Nephron progenitor cell (in vitro differentiated cells): ENCODE data around the gene CPEB3.

ENCODE experiments used
- DNase-seq: peaks from one replicate; pipeline ENCODE4 v3.0.0; 2021
- H3K27ac Mint-ChIP-seq: 2 replicates; pipeline ENCODE4 v1.8.0; 2021; ENCODE audit warnings: mild to moderate bottlenecking, moderate library complexity, mixed read lengths
- H3K27me3 Mint-ChIP-seq: 2 replicates; pipeline ENCODE4 v1.8.0; 2021; ENCODE audit warnings: mild to moderate bottlenecking, low read depth, mixed read lengths; ENCODE audit not compliant: poor library complexity
- H3K36me3 Mint-ChIP-seq: 2 replicates; pipeline ENCODE4 v1.8.0; 2021; ENCODE audit warnings: low read depth, mixed read lengths
- H3K4me1 Mint-ChIP-seq: 2 replicates; pipeline ENCODE4 v1.8.0; 2021; ENCODE audit warnings: mixed read lengths
- H3K4me3 Mint-ChIP-seq: 2 replicates; pipeline ENCODE4 v1.8.0; 2021; ENCODE audit warnings: mild to moderate bottlenecking, moderate library complexity, mixed read lengths
- H3K9me3 Mint-ChIP-seq: 2 replicates; pipeline ENCODE4 v1.8.0; 2021; ENCODE audit warnings: mild to moderate bottlenecking, moderate library complexity, mixed read lengths
- TF ChIP-seq, protein P1 (sequence below): fragments of 200-600 bp; sonication (generic); IDR thresholded peaks from 2 replicates; pipeline ENCODE4 v1.5.0; 2021; ENCODE audit warnings: antibody characterized with exemption

CPEB3 gene

DNA sequence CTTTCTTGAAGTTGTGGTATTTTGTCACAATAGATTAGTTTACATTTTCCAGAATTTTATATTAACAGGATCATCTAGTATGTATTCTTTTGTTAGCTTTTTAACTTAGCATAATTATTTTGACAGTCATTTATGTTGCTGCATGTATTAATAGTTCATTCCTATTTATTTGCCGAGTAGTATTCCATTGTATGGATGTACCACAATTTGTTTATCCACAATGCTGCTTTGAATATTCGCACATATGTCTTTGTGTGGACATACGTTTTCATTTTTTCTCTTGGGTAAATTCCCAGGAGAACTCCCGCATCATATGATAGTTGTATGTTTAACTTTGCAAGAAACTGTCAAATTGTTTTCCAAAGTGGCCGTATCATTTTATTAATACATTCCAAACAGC, 115.7 kb downstream of the CPEB3 start:
- Mint-ChIP-seq H3K27me3 (peaks cover 4% of the 10 kb centered on the region), H3K4me3 (no peak overlapping the region), H3K36me3 (no peaks in the 10 kb centered on the region), H3K27ac (no peak overlapping the region), H3K4me1 (no peaks in the 10 kb centered on the region), H3K9me3 (no peaks in the 10 kb centered on the region)
- no peak for DNase-seq
- TF ChIP-seq, protein P1, sequence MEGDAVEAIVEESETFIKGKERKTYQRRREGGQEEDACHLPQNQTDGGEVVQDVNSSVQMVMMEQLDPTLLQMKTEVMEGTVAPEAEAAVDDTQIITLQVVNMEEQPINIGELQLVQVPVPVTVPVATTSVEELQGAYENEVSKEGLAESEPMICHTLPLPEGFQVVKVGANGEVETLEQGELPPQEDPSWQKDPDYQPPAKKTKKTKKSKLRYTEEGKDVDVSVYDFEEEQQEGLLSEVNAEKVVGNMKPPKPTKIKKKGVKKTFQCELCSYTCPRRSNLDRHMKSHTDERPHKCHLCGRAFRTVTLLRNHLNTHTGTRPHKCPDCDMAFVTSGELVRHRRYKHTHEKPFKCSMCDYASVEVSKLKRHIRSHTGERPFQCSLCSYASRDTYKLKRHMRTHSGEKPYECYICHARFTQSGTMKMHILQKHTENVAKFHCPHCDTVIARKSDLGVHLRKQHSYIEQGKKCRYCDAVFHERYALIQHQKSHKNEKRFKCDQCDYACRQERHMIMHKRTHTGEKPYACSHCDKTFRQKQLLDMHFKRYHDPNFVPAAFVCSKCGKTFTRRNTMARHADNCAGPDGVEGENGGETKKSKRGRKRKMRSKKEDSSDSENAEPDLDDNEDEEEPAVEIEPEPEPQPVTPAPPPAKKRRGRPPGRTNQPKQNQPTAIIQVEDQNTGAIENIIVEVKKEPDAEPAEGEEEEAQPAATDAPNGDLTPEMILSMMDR, result no peak

DNA sequence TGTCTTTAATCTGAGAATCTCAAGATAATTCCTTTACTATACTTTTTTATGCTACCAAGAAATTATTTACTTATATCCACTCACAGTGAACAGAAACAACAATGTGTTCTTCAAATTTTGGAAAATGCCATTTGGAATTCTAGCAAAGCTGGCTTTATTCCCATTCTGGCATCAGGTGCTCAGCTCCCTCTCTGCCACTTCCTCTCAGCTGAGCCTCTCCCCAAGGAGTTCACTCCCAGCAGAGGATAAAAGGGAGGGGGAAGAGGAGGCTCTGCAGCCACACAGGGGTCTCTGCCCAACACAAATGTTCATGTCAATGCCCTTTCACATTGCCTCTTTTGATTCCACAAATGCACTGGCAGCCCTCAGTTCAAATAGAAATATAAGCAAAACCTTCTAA, 116.9 kb downstream of the CPEB3 start:
- peaks cover 4% of the 10 kb centered on the region for H3K36me3 Mint-ChIP-seq
- H3K9me3 Mint-ChIP-seq, result peaks cover 5% of the 10 kb centered on the region
- TF ChIP-seq, protein P1, result no peak
- H3K27me3 Mint-ChIP-seq, result peaks cover 4% of the 10 kb centered on the region
- no peak overlapping the region for H3K27ac Mint-ChIP-seq
- DNase-seq, result no peak
- H3K4me1 Mint-ChIP-seq, result no peaks in the 10 kb centered on the region
- no peak overlapping the region for H3K4me3 Mint-ChIP-seq

DNA sequence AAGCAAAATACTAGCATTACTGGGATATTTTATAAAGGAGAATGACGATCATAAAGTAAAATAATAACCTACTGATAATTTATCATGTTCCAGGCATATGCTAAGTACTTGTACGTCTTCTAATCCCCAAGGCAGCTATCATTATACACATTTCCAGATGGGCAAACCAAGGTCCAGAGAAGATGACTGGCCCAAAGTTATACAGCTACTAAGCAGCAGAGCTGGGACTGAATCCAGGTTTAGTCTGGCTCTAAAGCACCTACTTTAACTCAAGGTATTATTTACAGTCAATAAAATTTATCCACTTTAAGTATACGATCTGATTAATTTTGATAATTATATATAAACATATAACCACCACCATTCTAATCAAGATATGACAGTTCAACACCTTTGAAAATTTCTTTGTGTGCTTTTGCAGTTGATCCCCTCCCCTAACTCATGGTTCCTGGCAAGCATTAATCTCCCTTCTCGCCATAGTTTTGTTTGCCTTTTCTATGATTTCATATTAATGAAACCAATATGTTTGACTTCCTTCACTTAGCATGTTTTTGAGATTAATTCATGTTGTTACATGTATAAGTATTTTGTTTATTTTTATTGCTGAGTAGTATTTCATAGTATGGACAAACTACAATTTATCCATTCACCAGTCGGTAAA, 126.7 kb downstream of the CPEB3 start:
- no peak for DNase-seq
- Mint-ChIP-seq H3K27me3 (no peaks in the 10 kb centered on the region), H3K4me3 (no peak overlapping the region), H3K27ac (no peak overlapping the region), H3K9me3 (peaks cover 29% of the 10 kb centered on the region), H3K4me1 (no peaks in the 10 kb centered on the region), H3K36me3 (peaks cover 11% of the 10 kb centered on the region)
- TF ChIP-seq, protein P1, result no peak

DNA sequence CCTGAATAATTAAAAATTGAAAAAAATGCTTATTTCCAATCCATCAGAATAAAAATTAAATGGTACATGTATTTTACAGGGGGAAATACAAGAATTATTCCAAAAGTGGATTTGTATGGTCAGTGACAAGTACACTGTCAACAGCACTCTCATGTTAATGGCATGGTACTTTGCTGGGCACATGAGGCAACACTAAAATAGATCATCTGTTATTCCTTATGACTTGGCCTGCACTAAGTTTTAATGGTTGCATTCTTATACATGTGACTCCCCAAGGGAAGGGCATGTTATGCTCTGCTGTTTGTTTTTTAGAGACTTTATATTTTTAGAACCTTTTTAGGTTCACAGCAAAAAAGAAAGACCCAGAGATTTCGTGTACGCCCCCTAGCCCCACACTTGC, 128.3 kb downstream of the CPEB3 start:
- Mint-ChIP-seq H3K27me3 (no peaks in the 10 kb centered on the region), H3K27ac (no peak overlapping the region), H3K9me3 (peaks cover 21% of the 10 kb centered on the region), H3K36me3 (peaks cover 11% of the 10 kb centered on the region), H3K4me1 (no peaks in the 10 kb centered on the region), H3K4me3 (no peak overlapping the region)
- no peak for DNase-seq
- TF ChIP-seq, protein P1, result no peak

DNA sequence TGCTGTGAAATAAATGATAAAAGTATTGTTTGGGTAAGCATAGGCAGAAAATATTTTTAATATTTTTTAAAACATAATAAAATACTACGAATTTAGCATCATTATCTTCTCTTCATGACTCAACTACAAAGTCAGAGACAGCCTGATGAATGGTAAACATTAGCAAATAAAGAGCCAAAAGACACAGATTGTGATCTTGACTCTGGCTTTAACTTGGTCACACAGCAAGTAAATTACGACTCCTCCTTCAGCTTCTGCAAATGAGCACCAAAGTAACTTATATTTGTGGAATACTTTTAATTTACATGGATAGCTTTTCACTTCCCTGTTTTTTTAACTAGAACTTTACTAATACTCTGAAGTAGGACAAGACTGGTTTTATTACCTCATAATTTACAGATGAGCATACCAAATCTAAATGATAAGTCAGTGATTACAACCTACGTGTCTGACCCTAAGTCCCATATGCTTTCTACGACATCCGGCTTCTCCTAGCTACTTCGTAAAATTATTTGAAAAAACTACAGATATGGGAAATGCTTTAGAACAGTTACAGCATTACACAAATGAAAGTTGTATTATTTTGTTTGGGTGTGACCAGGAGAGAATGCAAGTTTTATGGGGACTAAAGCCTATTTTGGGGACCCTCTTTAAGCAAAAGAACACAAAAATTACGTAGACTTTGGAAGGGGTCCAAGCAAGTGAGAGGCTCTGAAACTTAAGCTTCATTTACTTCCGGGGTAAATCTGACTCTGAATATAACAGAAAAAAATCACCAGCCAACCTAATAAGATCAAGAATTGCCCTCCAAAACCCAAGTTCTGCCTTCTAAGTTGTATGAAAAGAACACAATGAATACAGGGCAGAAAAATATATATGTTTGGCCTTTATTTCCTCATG, 133.8 kb downstream of the CPEB3 start:
- Mint-ChIP-seq H3K36me3 (no peaks in the 10 kb centered on the region), H3K4me1 (no peaks in the 10 kb centered on the region), H3K4me3 (no peak overlapping the region), H3K9me3 (no peaks in the 10 kb centered on the region), H3K27ac (no peak overlapping the region), H3K27me3 (no peaks in the 10 kb centered on the region)
- no peak for DNase-seq
- TF ChIP-seq, protein P1, result no peak
